Measurements from ENCODE around the gene PGM2. TPM values are rescaled to one million over a fixed set of nuclear protein-coding genes. Genes with fewer than 3 reads are reported as not detected.
A peak's percentile ranks its signal among the peaks of the same experiment; 100 is the strongest.
"Not testable (repeated sequence)": the region's sequence is repeated elsewhere in the genome, so short reads cannot be mapped to it uniquely, and the experiment has no call there.

The PGM2 gene
- total and polyA plus RNA-seq, 7 donors = 1.1 to 4.7 (median 2.5) TPM

DNA sequence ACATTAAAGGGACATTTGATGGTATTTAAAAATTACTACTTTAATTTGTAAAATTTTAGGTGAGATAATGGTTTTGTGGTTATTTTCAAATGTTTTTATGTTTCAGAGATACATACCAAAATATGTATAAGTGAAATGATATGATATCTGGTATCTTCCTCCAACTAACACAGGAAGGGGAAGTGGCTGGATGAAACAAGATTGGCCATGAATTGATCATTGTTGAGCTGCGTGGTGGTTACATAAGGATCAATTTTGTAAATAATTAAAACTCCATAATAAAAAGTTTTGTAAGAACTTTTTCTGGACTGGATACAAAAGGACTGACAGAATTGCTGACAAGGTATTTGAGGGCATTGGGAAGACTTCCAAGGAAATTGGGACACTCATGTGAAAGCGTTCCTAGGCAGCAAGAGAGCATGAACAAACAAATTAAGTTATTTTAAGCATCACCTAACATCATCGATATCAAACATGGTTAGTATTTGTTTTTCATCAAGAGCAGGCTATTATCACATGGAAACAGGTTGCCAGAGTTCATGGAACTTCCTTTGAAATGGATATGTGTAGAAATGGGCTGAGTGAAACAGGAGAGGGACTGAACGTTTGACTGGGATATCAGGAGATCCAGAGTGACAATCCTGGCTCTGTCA lies 4.4 kb upstream of the PGM2 start:
- no peaks in the 10 kb centered on the region for H3K27me3 ChIP-seq (ENCODE audit: insufficient read depth in 3 of 3, low read length in 2 of 3)
- DNase-seq (no peak), ATAC-seq (no peak)
- H3K36me3 ChIP-seq (ENCODE audit: insufficient read depth in 1 of 2, low read depth in 1 of 2) = no peaks in the 10 kb centered on the region
- TF ChIP-seq, protein P1, sequence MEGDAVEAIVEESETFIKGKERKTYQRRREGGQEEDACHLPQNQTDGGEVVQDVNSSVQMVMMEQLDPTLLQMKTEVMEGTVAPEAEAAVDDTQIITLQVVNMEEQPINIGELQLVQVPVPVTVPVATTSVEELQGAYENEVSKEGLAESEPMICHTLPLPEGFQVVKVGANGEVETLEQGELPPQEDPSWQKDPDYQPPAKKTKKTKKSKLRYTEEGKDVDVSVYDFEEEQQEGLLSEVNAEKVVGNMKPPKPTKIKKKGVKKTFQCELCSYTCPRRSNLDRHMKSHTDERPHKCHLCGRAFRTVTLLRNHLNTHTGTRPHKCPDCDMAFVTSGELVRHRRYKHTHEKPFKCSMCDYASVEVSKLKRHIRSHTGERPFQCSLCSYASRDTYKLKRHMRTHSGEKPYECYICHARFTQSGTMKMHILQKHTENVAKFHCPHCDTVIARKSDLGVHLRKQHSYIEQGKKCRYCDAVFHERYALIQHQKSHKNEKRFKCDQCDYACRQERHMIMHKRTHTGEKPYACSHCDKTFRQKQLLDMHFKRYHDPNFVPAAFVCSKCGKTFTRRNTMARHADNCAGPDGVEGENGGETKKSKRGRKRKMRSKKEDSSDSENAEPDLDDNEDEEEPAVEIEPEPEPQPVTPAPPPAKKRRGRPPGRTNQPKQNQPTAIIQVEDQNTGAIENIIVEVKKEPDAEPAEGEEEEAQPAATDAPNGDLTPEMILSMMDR (IDR thresholded peaks at IDR 0.05) = no peak
- no peak overlapping the region for H3K27ac ChIP-seq
- no peaks in the 10 kb centered on the region for H3K9me3 ChIP-seq
- peaks cover 5% of the 10 kb centered on the region for H3K4me1 ChIP-seq
- intact Hi-C loops (cut with DNase I) = no loop called here
- no peak overlapping the region for H3K4me3 ChIP-seq
- WGBS, 3 donors = 29 to 34% (median 30%) methylated on average over 4 of the region's 4 CpGs

DNA sequence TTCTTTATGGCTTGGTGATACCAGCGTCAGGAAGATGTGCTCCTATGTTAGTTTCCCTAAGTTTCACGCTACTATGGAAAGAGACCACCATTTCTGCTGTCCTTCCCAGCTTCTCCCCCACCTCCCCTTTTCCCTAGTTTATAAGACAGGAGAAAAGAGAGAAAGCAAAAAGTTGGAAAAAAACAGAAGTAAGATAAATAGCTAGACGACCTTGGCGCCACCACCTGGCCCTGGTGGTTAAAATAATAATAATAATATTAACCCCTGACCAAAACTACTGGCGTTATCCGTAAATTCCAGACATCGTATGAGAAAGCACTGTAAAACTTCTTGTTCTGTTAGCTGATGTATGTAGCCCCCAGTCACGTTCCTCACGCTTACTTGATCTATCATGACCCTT lies 985 bp upstream of the PGM2 start:
- peak overlapping the region; percentile 78 for H3K27ac ChIP-seq
- not testable (repeated sequence) for ATAC-seq; H3K27me3 ChIP-seq (ENCODE audit: insufficient read depth in 3 of 3, low read length in 2 of 3); H3K36me3 ChIP-seq (ENCODE audit: insufficient read depth in 1 of 2, low read depth in 1 of 2); DNase-seq; H3K9me3 ChIP-seq
- H3K4me3 ChIP-seq = peak overlapping the region; percentile 93
- intact Hi-C loops (cut with DNase I) = loop anchor here in 1 of 2 donors (5.0 kb wide), 1 partner anchor 152 kb away; no protein-coding TSS in a partner anchor
- 9 to 10% (median 9%) methylated on average over 9 of the region's 9 CpGs for WGBS, 3 donors
- H3K4me1 ChIP-seq = peaks cover 12% of the 10 kb centered on the region

DNA sequence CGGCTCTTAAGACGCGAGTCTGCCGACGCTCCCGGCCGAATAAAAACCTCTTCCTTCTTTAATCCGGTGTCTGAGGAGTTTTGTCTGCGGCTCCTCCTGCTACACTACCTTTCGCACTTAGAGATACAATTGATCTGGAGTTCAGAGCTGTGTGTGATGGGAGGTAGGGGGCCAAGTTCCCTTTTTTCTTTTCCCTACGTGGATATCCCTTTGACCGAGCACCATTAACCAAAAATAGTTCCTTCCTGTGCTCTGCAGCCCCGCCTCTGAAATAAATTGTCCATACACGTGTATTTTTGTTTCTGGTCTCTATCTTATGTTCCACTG lies 555 bp upstream of the PGM2 start:
- Histone ChIP-seq H3K36me3 (ENCODE audit: insufficient read depth in 1 of 2, low read depth in 1 of 2) (peaks cover 0 to 8% of the 10 kb centered on the region in 2 donors), H3K4me1 (peaks cover 12% of the 10 kb centered on the region), H3K4me3 (peak overlapping the region; percentile 93), H3K27ac (peak overlapping the region; percentile 78), H3K27me3 (ENCODE audit: insufficient read depth in 3 of 3, low read length in 2 of 3) (no peaks in the 10 kb centered on the region), H3K9me3 (no peaks in the 10 kb centered on the region)
- intact Hi-C loops (cut with DNase I) = loop anchor here in 1 of 2 donors (2.0 to 5.0 kb wide), 2 partner anchors 65 to 151 kb away; partner anchors contain the start of gene TBC1D1
- peak; percentile 13 to 31 (median 18) for ATAC-seq
- TF ChIP-seq, protein P1 (IDR thresholded peaks at IDR 0.05) = no peak
- WGBS, 3 donors = 0 to 1% (median 0%) methylated on average over 14 of the region's 14 CpGs
- DNase-seq = no peak

DNA sequence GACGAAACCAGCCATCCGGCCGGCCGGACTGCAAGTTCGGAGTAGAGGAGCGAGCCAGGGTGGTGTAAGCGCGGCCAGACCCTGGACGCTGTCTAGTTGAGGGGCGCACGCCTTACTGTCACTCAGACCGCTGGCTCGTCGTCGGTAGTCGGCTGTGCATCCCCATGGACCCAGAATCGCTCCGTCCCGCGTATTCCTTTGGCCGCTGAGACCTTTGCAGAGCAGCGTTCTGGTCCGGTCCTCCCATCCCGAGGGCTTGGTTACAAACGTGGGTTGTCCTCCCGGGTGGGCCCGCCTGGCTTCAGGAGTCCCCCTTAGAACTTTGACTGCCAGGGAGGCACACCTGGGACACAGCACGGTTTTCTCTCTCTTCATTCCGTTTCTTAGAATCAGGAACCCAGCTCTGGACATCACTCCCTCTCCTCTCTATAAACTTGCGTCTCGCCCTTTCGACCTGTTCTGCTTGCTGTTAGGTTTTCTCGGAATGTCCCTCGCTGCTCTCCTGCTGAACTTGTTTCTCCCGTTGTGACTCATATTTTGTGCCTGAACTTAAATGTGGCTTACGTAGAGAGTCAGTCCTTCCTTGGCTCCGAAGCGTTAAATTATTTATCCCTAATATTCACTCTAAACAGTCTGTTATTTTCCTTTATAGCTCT lies 672 bp downstream of the PGM2 start:
- TF ChIP-seq, protein P1 (IDR thresholded peaks at IDR 0.05) = no peak
- Histone ChIP-seq H3K36me3 (ENCODE audit: insufficient read depth in 1 of 2, low read depth in 1 of 2) (peaks cover 0 to 15% of the 10 kb centered on the region in 2 donors), H3K27ac (peak overlapping the region; percentile 78), H3K9me3 (no peaks in the 10 kb centered on the region), H3K4me3 (peak overlapping the region; percentile 93), H3K4me1 (peaks cover 12% of the 10 kb centered on the region), H3K27me3 (ENCODE audit: insufficient read depth in 3 of 3, low read length in 2 of 3) (no peaks in the 10 kb centered on the region)
- intact Hi-C loops (cut with DNase I) = loop anchor here in 1 of 2 donors (2.0 to 5.0 kb wide), 2 partner anchors 64 to 150 kb away; partner anchors contain the start of gene TBC1D1
- ATAC-seq (peak; percentile 27 to 51 (median 42)), DNase-seq (no peak)
- 9 to 14% (median 10%) methylated on average over 37 to 38 of the region's 38 CpGs for WGBS, 3 donors

DNA sequence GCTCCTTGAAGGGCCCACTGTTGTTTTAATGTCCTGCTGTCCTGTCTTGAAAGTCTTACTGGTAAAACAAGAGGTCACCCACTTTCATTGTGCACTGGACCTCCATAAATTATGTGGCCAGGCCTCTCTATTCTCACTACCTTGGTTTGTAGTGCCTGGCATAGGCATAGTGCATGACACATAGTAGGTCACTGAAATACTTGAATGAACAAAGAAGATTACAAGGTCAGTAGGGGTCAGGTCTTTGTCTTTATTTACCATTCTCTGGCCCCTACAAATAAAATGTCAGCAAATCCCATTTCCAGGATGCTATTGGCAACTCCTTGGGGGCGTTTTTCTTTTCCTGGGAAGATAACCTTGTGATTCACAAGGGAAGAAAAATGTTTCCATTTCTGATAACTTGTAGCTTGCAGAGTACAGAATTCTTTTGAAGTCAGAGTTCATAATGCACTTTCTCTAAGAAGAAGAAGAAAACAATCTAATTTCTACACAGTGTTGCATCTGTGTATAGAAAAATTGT lies 1.4 kb downstream of the PGM2 start:
- 68 to 91% (median 80%) methylated on average over 1 of the region's 1 CpG for WGBS, 3 donors
- H3K4me1 ChIP-seq = peaks cover 9% of the 10 kb centered on the region
- H3K4me3 ChIP-seq = peak overlapping the region; percentile 93
- no peak overlapping the region for H3K27ac ChIP-seq
- no peaks in the 10 kb centered on the region for H3K9me3 ChIP-seq
- no peaks in the 10 kb centered on the region for H3K27me3 ChIP-seq (ENCODE audit: insufficient read depth in 3 of 3, low read length in 2 of 3)
- ATAC-seq (no peak), DNase-seq (no peak)
- intact Hi-C loops (cut with DNase I) = loop anchor here in 1 of 2 donors (2.0 to 5.0 kb wide), 2 partner anchors 63 to 149 kb away; partner anchors contain the start of gene TBC1D1
- TF ChIP-seq, protein P1 (IDR thresholded peaks at IDR 0.05) = no peak
- H3K36me3 ChIP-seq (ENCODE audit: insufficient read depth in 1 of 2, low read depth in 1 of 2) = peaks cover 0 to 15% of the 10 kb centered on the region in 2 donors

Data from psoas muscle (tissue), 8 donors.